Measurements from ENCODE around the gene SH3TC1. TPM values are rescaled to one million over a fixed set of nuclear protein-coding genes. Genes with fewer than 3 reads are reported as not detected.
A peak's percentile ranks its signal among the peaks of the same experiment; 100 is the strongest.

Gene SH3TC1
- total RNA-seq, 1 donor from 2014 or later: 32.1 TPM

GRCh38 chr4:8152865-8153257 is 46.2 kb upstream of the SH3TC1 start:
- DNase-seq (ENCODE audit: low read depth): no peak

GRCh38 chr4:8153441-8153840 is 45.6 kb upstream of the SH3TC1 start:
- Histone ChIP-seq H3K27me3 (ENCODE audit: control insufficient read depth, insufficient read depth, low read length) (peaks cover 8% of the 10 kb centered on the region), H3K36me3 (ENCODE audit: control insufficient read depth, insufficient read depth, low read length) (no peaks in the 10 kb centered on the region), H3K4me3 (ENCODE audit: low read depth, low read length) (no peak overlapping the region)
- TF ChIP-seq CTCF (IDR thresholded peaks at IDR 0.05; ENCODE audit: insufficient read depth, low read length, severe bottlenecking): no peak
- DNase-seq (ENCODE audit: low read depth) (no peak), FAIRE-seq (no peak)

More at GRCh38 chr4:8152865-8153257, 46.2 kb upstream of the SH3TC1 start:
- no peaks in the 10 kb centered on the region for H3K36me3 ChIP-seq (ENCODE audit: control insufficient read depth, insufficient read depth, low read length)
- H3K4me3 ChIP-seq (ENCODE audit: low read depth, low read length): no peak overlapping the region
- TF ChIP-seq CTCF (IDR thresholded peaks at IDR 0.05; ENCODE audit: insufficient read depth, low read length, severe bottlenecking): no peak
- H3K27me3 ChIP-seq (ENCODE audit: control insufficient read depth, insufficient read depth, low read length): peaks cover 7% of the 10 kb centered on the region
- FAIRE-seq: peak; percentile 43

GRCh38 chr4:8155048-8155447 is 44.0 kb upstream of the SH3TC1 start:
- no peaks in the 10 kb centered on the region for H3K36me3 ChIP-seq (ENCODE audit: control insufficient read depth, insufficient read depth, low read length)
- no peak overlapping the region for H3K4me3 ChIP-seq (ENCODE audit: low read depth, low read length)
- TF ChIP-seq CTCF (IDR thresholded peaks at IDR 0.05; ENCODE audit: insufficient read depth, low read length, severe bottlenecking): no peak
- FAIRE-seq (no peak), DNase-seq (ENCODE audit: low read depth) (no peak)
- H3K27me3 ChIP-seq (ENCODE audit: control insufficient read depth, insufficient read depth, low read length): peaks cover 7% of the 10 kb centered on the region

GRCh38 chr4:8155660-8156421 is 43.2 kb upstream of the SH3TC1 start:
- DNase-seq (ENCODE audit: low read depth) (no peak), FAIRE-seq (no peak)
- TF ChIP-seq CTCF (IDR thresholded peaks at IDR 0.05; ENCODE audit: insufficient read depth, low read length, severe bottlenecking): no peak
- peaks cover 7% of the 10 kb centered on the region for H3K27me3 ChIP-seq (ENCODE audit: control insufficient read depth, insufficient read depth, low read length)
- H3K36me3 ChIP-seq (ENCODE audit: control insufficient read depth, insufficient read depth, low read length): no peaks in the 10 kb centered on the region
- no peak overlapping the region for H3K4me3 ChIP-seq (ENCODE audit: low read depth, low read length)

GRCh38 chr4:8156617-8157016 is 42.5 kb upstream of the SH3TC1 start:
- no peak for TF ChIP-seq CTCF (IDR thresholded peaks at IDR 0.05; ENCODE audit: insufficient read depth, low read length, severe bottlenecking)
- H3K27me3 ChIP-seq (ENCODE audit: control insufficient read depth, insufficient read depth, low read length): peaks cover 5% of the 10 kb centered on the region
- FAIRE-seq (no peak), DNase-seq (ENCODE audit: low read depth) (no peak)
- no peak overlapping the region for H3K4me3 ChIP-seq (ENCODE audit: low read depth, low read length)
- H3K36me3 ChIP-seq (ENCODE audit: control insufficient read depth, insufficient read depth, low read length): no peaks in the 10 kb centered on the region

- DNase-seq (ENCODE audit: low read depth): no peak
- no peak for FAIRE-seq
- no peak for TF ChIP-seq CTCF (IDR thresholded peaks at IDR 0.05; ENCODE audit: insufficient read depth, low read length, severe bottlenecking)
- no peaks in the 10 kb centered on the region for H3K36me3 ChIP-seq (ENCODE audit: control insufficient read depth, insufficient read depth, low read length)
- H3K27me3 ChIP-seq (ENCODE audit: control insufficient read depth, insufficient read depth, low read length): peaks cover 5% of the 10 kb centered on the region
- no peak overlapping the region for H3K4me3 ChIP-seq (ENCODE audit: low read depth, low read length)
These were observed 41.6 kb upstream of the SH3TC1 start for GRCh38 chr4:8157496-8157895.

All from bronchial epithelial cell (primary cell).